Stimulated activated CD4-positive, alpha-beta T cell treated with anti-CD3 and anti-CD28 coated beads, Interleukin-4, amount 100 ng/mL, for 24 hours (primary cell): ENCODE results near the gene BICDL2.
"Not testable (repeated sequence)": the region's sequence is repeated elsewhere in the genome, so short reads cannot be mapped to it uniquely, and the experiment has no call there.

Experiments used
- DNase-seq: peaks from one replicate; pipeline ENCODE4 v3.0.0-alpha.2; 2020

BICDL2 gene

DNA sequence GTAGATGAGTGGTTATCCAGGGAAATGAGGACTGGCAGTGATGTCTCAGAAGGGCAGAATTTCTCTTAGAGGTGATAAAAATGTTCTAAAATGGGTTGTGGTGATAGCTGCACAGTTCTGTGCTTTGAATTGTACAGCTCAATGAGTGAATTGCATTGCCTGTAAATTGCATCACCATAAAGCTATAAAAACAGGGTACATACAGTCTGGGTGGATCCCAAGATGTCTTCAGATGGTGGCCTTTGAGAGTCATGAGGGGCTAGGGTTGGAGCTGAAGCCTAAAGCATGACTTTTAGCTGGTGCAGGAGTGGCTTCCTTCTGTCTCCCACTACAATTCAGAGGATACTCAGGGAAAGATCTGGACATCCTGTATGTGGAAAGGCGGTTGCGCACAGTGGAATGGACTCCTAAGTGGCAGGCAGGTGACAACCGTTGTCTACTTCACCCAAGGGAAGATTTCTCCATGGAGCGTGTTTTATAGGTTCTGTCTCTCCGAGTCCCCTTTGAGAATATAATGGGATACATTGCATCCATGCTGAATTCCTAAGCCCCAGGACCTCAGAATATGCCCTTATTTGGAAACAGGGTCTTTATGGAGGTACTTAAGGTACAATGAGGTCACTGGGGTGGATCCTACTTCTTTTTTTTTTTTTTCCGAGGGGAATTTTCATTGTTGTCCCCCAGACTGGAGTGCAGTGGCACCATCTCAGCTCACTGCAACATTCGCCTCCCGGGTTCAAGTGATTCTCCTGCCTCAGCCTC lies 27.1 kb upstream of the BICDL2 start:
- DNase-seq, result no peak

DNA sequence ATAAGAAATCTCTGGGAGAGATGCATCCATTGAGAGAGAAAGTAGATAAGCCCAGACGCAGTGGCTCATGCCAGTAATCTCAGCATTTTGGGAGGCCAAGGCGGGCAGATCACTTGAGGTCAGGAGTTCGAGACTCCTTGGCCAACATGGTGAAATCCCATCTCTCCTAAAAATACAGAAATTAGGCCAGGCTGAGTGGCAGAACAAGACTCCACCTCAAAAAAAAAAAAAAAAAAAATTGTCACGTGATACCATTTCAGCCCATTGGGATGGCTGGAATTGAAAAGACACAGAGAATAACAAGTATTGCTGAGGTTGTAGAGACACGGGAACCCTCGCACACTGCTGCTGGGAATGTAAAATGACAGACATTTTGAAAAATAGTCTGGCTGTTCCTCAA lies 25.8 kb upstream of the BICDL2 start:
- no peak for DNase-seq

DNA sequence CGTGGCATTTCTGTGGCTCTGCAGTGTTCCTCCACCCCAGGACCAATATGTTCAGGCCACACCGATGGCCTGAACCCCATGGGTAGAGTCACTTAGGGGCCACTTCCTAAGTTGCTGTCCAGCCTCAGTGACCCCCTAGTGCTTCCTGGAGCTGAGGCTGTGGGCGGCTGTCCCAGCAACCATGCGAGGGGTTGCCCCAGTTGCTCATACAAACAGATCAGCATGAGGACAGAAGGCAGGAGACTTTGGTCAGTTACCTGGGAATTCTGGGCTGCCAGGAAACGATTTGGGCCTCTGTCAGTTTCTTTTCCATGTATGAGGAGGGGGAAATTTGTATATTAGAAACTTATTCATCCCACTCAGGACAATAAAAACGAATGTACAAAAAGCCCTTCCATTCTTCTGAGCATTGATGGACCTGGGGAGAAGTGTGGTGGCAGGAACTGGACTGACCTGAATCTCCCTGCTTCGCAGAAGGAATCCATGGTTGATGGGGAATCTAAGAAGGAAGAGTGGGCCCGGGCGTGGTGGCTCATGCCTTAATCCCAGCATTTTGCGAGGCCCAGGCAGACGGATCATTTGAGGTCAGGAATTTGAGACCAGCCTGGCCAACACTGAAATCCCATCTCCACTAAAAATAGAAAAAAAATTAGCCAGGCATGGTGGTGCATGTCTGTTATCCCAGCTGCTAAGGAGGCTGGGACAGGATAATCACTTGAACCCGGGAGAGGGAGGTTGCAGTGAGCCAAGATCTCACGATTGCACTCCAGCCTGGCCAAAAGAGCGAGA lies 23.8 kb upstream of the BICDL2 start:
- DNase-seq, result no peak

DNA sequence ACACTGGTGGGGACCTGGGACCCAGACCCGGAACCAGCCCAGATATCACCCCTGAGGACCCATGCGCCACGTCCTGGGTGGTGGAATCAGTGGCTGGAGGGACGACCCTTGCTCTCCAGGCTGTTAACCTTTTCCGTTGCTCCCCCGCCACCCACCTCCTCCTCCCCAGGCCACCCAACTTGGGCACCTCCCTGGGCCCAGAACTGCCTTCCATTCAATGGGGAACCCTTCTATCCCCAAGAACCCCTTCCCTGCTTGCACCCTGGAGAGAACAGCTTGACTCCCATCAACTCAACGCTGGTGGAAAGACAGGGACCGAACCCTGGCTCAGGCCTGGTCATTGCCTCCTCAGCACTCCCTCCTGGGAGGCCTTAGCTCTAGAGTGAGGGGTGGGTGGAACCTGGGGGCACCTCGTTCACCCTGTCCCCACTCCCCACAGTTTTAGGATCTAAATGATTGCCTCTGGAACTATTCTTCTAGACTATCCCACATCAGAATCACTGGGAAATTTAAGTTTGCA lies 23.0 kb upstream of the BICDL2 start:
- no peak for DNase-seq

DNA sequence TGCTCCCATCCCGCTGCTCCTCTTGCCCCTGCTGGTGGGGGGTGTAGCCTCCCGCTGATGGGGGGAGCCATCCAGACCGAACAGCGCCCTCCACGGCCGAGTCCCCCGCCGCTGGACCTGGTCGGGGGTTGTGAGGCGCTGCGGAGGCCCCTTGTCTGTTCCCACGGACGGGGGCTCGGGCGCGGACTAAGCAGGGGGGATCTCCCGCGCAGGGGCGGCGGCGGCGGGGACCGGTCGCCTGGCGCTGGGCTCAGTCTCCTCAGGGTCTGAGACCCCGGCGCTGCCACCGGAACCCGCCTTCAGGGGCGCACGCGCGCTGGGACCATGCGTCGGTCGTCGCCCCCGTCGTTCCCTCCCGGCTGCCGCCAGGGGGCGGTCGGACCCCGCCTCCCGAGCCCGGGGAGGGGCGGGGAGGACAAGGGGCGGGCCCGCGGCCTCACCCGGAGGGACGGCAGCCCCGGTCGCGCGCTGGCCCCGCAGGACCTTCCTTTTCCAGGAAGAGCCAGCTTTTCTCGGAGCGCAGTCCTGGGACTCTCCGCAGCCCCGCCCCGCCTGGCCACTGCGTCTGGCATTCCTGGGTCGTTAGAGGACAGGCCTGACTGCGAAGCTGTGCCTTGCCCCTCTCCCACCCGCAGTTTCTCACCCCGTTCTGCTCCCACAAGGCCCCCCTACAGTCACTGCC lies 22.4 kb upstream of the BICDL2 start:
- peak; percentile 86 for DNase-seq

DNA sequence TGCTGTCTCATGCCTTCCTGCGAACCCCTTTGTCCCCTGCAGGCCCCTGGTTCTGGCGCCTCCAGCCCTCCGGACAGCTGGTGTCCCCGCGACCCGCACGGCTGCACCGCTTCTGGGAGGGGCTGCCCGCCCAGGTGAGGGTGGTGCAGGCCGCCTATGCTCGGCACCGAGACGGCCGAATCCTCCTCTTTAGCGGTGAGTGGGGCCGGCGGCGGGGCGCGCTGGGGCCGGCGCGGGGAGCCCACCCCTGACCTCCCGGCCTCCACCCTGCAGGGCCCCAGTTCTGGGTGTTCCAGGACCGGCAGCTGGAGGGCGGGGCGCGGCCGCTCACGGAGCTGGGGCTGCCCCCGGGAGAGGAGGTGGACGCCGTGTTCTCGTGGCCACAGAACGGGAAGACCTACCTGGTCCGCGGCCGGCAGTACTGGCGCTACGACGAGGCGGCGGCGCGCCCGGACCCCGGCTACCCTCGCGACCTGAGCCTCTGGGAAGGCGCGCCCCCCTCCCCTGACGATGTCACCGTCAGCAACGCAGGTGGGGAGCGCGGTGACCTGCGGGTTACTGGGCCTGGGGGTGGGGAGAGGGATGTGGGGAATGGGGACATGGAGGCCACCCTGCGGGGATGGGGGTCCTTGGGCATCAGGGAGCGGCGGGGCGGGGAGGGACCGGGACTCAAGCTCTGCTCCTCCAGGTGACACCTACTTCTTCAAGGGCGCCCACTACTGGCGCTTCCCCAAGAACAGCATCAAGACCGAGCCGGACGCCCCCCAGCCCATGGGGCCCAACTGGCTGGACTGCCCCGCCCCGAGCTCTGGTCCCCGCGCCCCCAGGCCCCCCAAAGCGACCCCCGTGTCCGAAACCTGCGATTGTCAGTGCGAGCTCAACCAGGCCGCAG lies 21.6 kb upstream of the BICDL2 start:
- DNase-seq, result peak; percentile 52

DNA sequence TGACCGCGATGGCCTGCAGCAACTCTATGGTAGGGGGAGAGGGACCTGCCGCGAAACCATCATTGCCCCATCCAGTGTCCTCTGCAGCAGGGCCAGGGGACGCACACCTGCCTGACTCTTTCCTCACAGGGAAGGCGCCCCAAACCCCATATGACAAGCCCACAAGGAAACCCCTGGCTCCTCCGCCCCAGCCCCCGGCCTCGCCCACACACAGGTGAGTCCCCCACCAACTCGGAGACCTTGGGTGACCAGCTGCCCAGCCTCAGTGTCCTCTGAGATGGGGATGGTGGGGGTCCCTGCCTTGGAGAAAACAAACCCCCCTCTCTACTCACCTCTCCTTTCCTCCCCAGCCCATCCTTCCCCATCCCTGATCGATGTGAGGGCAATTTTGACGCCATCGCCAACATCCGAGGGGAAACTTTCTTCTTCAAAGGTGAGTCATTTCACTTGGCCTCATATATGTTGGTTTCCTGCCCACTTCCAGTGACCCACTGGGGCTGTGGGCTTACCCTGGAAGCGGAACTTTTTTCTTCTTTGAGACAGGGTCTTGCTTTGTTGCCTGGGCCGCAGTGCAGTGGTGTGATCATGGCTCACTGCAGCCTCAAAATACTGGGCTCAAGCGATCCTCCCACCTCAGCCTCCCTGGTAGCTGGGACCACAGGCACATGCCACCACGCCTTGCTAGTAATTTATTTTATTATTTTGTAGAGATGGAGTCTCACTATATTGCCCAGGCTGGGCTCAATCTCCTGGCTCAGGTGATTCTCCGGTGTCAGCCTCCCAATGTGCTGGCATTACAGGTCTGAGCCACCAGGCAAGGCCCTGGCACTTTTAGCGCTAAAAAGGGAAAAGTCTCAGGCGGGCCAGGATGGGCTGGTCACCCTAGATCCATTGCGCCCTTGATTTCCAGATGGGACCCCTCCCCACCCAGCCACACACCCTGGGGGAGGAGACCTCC lies 20.7 kb upstream of the BICDL2 start:
- no peak for DNase-seq

DNA sequence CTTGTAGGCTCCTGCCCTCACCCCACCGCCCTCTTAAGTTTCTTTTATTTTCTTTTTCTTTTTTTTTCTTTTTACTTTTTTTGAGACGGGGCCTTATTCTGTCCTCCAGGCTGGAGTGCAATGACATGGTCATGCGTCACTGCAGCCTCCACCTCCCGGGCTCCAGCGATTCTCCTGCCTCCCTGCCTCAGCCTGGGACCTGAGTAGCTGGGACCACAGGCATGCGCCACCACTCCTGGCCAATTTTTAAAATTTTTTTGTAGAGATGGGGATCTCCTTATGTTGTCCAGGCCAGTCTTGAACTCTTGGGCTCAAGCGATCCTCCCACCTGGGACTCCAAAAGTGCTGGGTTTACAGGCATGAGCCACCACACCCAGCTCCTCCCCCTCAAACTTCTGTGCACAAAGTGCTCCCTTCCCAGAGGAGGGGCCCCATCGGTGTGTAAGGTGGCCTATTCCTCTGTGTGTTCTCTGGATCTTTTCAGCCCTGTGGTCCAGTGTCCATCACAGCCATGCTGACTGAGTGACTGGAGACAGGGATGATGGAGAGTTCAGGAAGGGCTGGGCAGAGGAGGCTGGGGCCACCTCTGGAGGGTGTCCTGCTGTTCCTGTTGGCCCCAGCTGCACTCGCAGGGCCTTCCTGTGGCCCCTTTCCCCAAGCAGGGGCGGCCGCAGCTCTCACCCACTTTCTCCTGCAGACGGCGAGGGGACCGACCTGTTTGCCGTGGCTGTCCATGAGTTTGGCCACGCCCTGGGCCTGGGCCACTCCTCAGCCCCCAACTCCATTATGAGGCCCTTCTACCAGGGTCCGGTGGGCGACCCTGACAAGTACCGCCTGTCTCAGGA lies 19.8 kb upstream of the BICDL2 start:
- DNase-seq, result no peak

DNA sequence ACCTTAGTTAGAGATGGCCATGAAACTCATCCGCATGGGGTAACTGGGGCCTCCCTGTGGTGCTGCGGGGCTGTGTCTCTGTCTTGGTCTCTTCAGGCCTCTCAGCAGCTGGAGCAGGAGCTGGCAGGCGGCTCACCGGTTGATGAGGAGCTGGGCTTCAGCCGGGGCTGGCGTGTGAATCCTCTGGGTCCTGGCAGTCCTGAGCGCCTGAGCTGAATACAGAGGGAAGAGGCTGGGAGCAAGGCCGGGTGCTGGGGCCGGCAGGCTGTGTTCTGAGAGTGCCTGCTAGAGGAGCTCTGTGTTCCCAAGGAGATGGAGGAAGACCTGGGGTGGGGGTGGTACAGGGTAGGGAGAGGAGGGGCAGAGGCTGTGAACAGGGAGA lies 19.0 kb upstream of the BICDL2 start:
- DNase-seq, result not testable (repeated sequence)

DNA sequence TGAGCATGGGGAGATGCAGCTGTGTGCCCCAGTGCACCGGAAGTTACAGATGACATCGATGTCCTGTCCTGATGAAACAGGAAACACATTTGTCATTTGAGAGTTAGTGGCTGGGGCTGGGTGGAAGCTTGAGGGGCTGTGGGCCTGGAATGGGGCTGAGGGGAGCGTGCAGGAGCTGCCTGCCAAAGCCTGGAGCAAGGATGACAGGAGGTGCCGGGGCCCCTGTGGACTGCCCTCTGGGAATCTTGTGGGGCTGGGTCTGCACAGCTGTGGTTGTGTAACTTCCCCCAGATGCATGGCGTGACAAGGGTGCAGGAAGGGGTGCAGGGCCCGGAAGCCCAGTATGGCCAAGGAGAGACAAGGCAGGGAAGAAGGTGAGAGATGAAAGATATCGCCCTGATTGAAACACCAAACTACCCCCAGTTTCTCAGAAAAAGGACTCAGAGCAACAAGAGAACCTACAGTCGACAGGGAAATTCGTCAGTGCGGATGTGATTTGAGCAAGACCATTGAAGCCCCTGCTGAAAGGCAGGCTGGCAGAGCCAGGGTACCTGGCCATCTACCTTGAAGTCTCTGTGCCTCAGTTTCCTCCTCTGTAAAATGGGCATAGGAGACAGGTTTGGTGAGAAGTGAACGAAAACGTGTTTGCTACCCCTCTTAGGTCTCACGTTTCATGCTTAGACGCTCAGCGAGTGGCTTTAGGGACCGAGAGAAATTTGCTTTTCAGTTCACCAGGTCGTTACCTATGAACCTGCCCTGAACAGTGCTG lies 18.4 kb upstream of the BICDL2 start:
- DNase-seq, result no peak

DNA sequence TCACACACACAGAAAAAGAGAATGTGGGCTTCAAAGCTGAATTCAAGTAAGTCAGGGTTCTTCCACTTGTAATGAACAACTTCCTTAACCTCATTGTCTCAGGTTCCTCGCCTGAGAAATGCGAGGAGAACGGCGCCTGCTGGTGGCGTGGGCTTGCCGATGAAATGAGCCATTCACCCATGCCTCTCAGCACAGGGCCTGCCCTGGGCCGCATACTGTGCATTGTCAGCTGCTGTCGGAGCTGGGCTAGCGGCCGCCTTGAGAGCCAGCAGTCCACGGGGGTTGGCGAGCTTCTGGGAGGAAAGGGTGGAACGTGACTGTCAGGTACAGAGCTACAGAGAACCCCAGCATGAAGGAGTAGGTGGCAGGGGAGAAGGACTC lies 16.6 kb upstream of the BICDL2 start:
- not testable (repeated sequence) for DNase-seq

DNA sequence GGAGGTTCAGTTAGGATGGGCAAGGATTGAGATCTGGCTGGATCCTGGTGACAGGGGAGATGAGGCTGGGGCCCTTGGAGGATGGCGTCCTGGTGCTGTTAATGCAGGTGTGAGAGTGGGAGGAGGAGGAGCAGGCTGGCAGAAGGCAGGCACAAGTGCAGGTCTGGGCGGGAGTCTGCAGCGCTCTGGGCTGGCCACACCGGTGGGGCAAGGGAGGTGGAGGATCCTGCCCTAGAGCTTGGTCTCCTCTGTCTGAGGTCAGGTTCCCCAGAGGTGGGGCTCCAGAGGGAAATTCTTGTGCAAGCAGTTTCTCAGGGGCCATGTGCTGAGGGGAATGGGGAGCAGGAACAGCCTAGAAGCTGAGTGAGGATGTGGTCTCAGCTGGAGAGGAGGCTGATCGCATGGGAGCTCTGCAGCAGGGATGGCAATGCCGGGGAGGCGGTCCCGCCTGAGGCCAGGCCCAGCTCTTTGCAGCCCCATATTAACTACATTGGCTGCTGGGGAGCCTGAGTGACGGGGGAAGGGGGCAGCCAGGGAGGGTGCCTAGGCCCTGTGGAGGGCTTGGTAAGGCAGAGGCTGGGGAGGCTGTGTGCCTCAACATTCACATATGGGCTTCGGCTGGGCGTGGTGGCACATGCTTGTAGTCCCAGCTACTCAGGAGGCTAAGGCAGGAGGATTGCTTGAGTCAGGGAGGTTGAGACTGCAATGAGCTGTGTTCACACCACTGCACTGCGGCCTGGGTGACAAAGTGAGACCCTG lies 16.0 kb upstream of the BICDL2 start:
- DNase-seq, result not testable (repeated sequence)

DNA sequence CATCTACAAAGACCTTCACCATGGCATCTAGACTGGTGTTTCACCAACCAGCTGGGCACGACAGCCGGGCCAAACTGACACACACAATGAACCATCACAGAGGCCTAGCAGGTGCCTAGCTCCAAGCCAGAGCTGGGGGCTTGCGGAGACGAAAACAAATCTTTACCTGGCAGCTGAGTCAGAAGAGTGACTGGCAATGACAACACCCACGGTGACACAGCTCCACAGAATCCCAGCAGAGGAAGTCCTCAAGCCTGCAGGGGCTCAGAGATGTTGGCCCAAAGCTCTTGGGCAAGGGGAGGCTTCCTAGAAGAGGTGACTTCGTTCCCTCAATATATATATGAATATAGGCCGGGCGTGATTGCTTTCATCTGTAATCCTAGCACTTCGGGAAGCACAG lies 14.8 kb upstream of the BICDL2 start:
- no peak for DNase-seq

DNA sequence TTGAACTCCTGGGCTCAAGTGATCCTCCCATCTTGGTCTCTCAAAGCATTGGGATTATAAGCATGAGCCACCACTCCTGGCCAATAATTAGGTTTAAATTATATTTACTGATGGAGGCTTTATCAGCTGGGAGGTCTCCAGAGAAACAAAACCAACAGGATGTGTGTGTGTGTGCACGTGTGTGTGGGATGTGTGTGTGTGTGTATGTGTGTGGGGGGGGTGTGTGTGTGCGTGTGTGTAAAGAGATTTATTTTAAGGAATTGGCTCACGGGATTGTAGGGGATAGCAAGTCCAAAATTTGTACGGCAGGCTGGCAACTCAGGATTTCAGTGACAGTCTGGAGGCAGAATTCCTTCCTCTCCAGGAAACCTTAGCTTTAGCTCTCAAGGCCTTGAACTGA lies 14.3 kb upstream of the BICDL2 start:
- no peak for DNase-seq

DNA sequence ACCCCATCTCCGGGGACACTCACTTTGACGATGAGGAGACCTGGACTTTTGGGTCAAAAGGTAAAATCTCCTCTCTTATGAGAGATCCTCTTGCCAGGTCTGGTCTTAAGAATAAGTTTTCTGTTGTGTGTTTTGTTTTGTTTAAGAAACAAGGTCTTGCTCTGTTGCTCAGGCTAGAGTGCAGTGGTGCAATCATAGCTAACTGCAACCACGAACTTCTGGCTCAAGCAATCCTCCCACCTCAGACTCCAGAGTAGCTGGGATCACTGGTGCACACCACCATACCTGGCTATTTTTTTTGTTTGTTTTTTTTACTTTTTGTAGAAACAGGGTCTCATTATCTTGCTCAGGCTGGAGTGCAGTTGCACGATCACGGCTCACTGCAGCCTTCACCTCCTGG lies 13.7 kb upstream of the BICDL2 start:
- DNase-seq, result no peak

DNA sequence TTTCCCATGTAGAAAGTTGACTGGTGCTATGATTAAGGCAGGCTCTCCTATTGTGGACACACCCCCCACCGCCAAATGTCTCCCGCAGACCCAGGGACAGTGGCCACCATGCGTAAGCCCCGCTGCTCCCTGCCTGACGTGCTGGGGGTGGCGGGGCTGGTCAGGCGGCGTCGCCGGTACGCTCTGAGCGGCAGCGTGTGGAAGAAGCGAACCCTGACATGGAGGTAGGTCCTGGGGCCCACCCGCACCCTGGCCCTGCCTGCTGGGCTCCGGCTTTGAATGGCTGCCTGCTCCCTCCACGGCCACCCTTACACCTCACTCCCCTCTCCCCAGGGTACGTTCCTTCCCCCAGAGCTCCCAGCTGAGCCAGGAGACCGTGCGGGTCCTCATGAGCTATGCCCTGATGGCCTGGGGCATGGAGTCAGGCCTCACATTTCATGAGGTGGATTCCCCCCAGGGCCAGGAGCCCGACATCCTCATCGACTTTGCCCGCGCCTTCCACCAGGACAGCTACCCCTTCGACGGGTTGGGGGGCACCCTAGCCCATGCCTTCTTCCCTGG lies 13.3 kb upstream of the BICDL2 start:
- no peak for DNase-seq

DNA sequence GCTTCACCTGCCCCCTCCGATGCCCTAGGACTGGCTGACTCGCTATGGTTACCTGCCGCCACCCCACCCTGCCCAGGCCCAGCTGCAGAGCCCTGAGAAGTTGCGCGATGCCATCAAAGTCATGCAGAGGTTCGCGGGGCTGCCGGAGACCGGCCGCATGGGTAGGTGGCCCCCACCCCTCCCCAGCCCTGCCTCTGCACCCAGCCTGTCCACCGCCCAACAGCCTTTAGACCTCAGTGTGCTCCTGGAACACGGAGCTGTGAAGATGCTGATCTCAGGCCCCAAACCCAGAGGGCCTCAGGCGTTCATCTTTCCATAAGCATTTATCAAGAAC lies 10.6 kb upstream of the BICDL2 start:
- no peak for DNase-seq

DNA sequence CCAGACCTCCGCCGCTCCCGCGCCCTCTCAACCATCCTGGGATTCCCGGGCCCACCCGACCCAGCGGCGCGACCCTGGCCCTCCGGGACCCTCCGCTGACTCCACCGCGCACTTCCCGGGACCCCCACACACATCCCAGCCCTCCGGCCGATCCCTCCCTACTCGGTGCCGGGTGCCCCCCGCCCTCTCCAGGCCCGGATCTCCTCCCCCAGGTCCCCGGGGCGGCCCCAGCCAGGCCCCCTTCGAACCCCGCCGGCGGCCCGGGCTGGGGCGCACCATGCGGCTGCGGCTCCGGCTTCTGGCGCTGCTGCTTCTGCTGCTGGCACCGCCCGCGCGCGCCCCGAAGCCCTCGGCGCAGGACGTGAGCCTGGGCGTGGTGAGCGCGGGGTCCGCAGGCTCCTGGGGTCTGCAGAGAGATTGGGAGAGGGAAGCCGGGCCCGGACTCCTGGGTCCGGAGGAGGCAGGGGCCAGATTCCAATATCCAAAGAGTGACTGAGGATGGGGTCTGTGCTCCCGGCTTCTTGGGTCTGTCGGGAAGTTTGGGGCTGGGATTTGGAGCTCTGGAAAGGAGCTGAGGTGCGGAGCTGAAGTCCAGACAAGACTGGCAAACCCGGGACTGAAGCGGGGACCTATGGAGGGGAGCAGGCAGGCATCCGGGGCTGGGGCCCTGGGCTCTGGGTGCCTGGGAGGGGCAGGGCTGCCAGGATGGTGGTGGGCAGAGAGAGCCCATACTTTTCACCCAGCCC lies 10.1 kb upstream of the BICDL2 start:
- no peak for DNase-seq
